Stimulated activated naive CD8-positive, alpha-beta T cell treated with anti-CD3 and anti-CD28 coated beads, Interleukin-15, amount 100 ng/mL, for 72 hours (primary cell): ENCODE measurements around the gene HPS6.
"Not testable (repeated sequence)": the region's sequence is repeated elsewhere in the genome, so short reads cannot be mapped to it uniquely, and the experiment has no call there.

Experiments used
- ATAC-seq: fragments of 150-1000 bp; cut with Tn5 transposase; 2 replicates; pipeline ENCODE4 v1.10.0; 2021; ENCODE audit warnings: mild to moderate bottlenecking, moderate library complexity
- DNase-seq, 2 donors: peaks; one replicate each; pipeline ENCODE4 v3.0.0; 2021 to 2022
- H3K27ac Mint-ChIP-seq, 2 donors: one replicate each; pipeline ENCODE4 v1.8.0; 2022; ENCODE audit warnings: mild to moderate bottlenecking in 2 of 2, mixed read lengths in 2 of 2, moderate library complexity in 2 of 2
- H3K27me3 Mint-ChIP-seq: one replicate; pipeline ENCODE4 v1.8.0; 2022; ENCODE audit warnings: mixed read lengths
- H3K4me1 Mint-ChIP-seq: one replicate; pipeline ENCODE4 v1.8.0; 2022; ENCODE audit warnings: mild to moderate bottlenecking, mixed read lengths
- H3K4me3 Mint-ChIP-seq, 2 donors: one replicate each; pipeline ENCODE4 v1.8.0; 2022; ENCODE audit warnings: mild to moderate bottlenecking in 2 of 2, mixed read lengths in 2 of 2, moderate library complexity in 1 of 2
- H3K9me3 Mint-ChIP-seq, 2 donors: one replicate each; pipeline ENCODE4 v1.8.0; 2022; ENCODE audit warnings: mixed read lengths in 2 of 2

Gene HPS6

GRCh38 chr10:102064868-102065560, at the start of gene HPS6:
HPS6 (plus strand) TSS chr10:102065349; CDS start chr10:102065475, 126 bp downstream.
- Mint-ChIP-seq H3K9me3 (no peaks in the 10 kb centered on the region), H3K4me3 (peak within 1 kb of the TSS; percentile 90 to 96), H3K27me3 (no peaks in the 10 kb centered on the region), H3K4me1 (peaks cover 45% of the 10 kb centered on the region), H3K27ac (peak within 1 kb of the TSS; percentile 97)
- ATAC-seq, result peak; percentile 98
- DNase-seq, result peak; percentile 88 to 90

GRCh38 chr10:102016416-102016815, 48.7 kb upstream of the HPS6 start:
- DNase-seq (no peak), ATAC-seq (no peak)
- Mint-ChIP-seq H3K27me3 (no peaks in the 10 kb centered on the region), H3K9me3 (no peaks in the 10 kb centered on the region), H3K4me3 (no peak overlapping the region), H3K4me1 (no peaks in the 10 kb centered on the region), H3K27ac (no peak overlapping the region)

GRCh38 chr10:102017295-102017694, 47.9 kb upstream of the HPS6 start:
- Mint-ChIP-seq H3K9me3 (no peaks in the 10 kb centered on the region), H3K27me3 (no peaks in the 10 kb centered on the region), H3K4me1 (no peaks in the 10 kb centered on the region), H3K27ac (no peak overlapping the region), H3K4me3 (no peak overlapping the region)
- ATAC-seq, result no peak
- no peak for DNase-seq

GRCh38 chr10:102020938-102021337, 44.2 kb upstream of the HPS6 start:
- ATAC-seq, result no peak
- Mint-ChIP-seq H3K27ac (no peak overlapping the region), H3K9me3 (no peaks in the 10 kb centered on the region), H3K4me1 (no peaks in the 10 kb centered on the region), H3K27me3 (no peaks in the 10 kb centered on the region), H3K4me3 (no peak overlapping the region)
- DNase-seq, result peak in 1 of 2 donors; percentile 14

GRCh38 chr10:102024799-102025198, 40.4 kb upstream of the HPS6 start:
- no peaks in the 10 kb centered on the region for H3K9me3 Mint-ChIP-seq
- H3K4me3 Mint-ChIP-seq, result no peak overlapping the region
- H3K27ac Mint-ChIP-seq, result peak overlapping the region in 1 of 2 donors; percentile 15
- DNase-seq, result no peak
- no peaks in the 10 kb centered on the region for H3K27me3 Mint-ChIP-seq
- no peaks in the 10 kb centered on the region for H3K4me1 Mint-ChIP-seq
- ATAC-seq, result no peak

- Mint-ChIP-seq H3K9me3 (no peaks in the 10 kb centered on the region), H3K4me1 (no peaks in the 10 kb centered on the region), H3K27ac (peak overlapping the region in 1 of 2 donors; percentile 2), H3K27me3 (no peaks in the 10 kb centered on the region), H3K4me3 (no peak overlapping the region)
- ATAC-seq (no peak), DNase-seq (no peak)
Measured at GRCh38 chr10:102027261-102027660, 37.9 kb upstream of the HPS6 start.

- no peak for ATAC-seq
- Mint-ChIP-seq H3K27me3 (no peaks in the 10 kb centered on the region), H3K4me1 (no peaks in the 10 kb centered on the region)
Measured at GRCh38 chr10:102033787-102034186, 31.4 kb upstream of the HPS6 start.

GRCh38 chr10:102035807-102036206, 29.3 kb upstream of the HPS6 start:
- not testable (repeated sequence) for H3K4me3 Mint-ChIP-seq, DNase-seq, H3K4me1 Mint-ChIP-seq, H3K27me3 Mint-ChIP-seq, H3K9me3 Mint-ChIP-seq, H3K27ac Mint-ChIP-seq, ATAC-seq

More at GRCh38 chr10:102033787-102034186, 31.4 kb upstream of the HPS6 start:
- no peak overlapping the region for H3K4me3 Mint-ChIP-seq
- H3K9me3 Mint-ChIP-seq, result no peaks in the 10 kb centered on the region
- H3K27ac Mint-ChIP-seq, result no peak overlapping the region
- no peak for DNase-seq

GRCh38 chr10:102038410-102038809, 26.7 kb upstream of the HPS6 start:
- H3K4me3 Mint-ChIP-seq, result no peak overlapping the region
- ATAC-seq (no peak), DNase-seq (no peak)
- no peaks in the 10 kb centered on the region for H3K9me3 Mint-ChIP-seq
- H3K4me1 Mint-ChIP-seq, result peaks cover 6% of the 10 kb centered on the region
- H3K27me3 Mint-ChIP-seq, result no peaks in the 10 kb centered on the region
- H3K27ac Mint-ChIP-seq, result no peak overlapping the region

GRCh38 chr10:102040305-102041050, 24.7 kb upstream of the HPS6 start:
- H3K9me3 Mint-ChIP-seq, result no peaks in the 10 kb centered on the region

GRCh38 chr10:102045292-102045691, 19.9 kb upstream of the HPS6 start:
- ATAC-seq (no peak), DNase-seq (no peak)
- H3K4me1 Mint-ChIP-seq, result peaks cover 50% of the 10 kb centered on the region
- H3K4me3 Mint-ChIP-seq, result no peak overlapping the region
- H3K27ac Mint-ChIP-seq, result no peak overlapping the region
- no peaks in the 10 kb centered on the region for H3K9me3 Mint-ChIP-seq
- no peaks in the 10 kb centered on the region for H3K27me3 Mint-ChIP-seq

More at GRCh38 chr10:102040305-102041050, 24.7 kb upstream of the HPS6 start:
- ATAC-seq (no peak), DNase-seq (no peak)
- no peaks in the 10 kb centered on the region for H3K27me3 Mint-ChIP-seq
- H3K27ac Mint-ChIP-seq, result no peak overlapping the region
- H3K4me3 Mint-ChIP-seq, result no peak overlapping the region
- H3K4me1 Mint-ChIP-seq, result peaks cover 19% of the 10 kb centered on the region

- Mint-ChIP-seq H3K27me3 (no peaks in the 10 kb centered on the region), H3K27ac (no peak overlapping the region), H3K4me1 (peaks cover 54% of the 10 kb centered on the region), H3K9me3 (no peaks in the 10 kb centered on the region), H3K4me3 (no peak overlapping the region)
- DNase-seq, result no peak
- ATAC-seq, result no peak
Measured at GRCh38 chr10:102046095-102046494, 19.1 kb upstream of the HPS6 start.

GRCh38 chr10:102054881-102055646, 10.1 kb upstream of the HPS6 start:
- not testable (repeated sequence) for H3K9me3 Mint-ChIP-seq, H3K27me3 Mint-ChIP-seq, DNase-seq, ATAC-seq
- peak overlapping the region; percentile 96 to 97 for H3K4me3 Mint-ChIP-seq
- H3K4me1 Mint-ChIP-seq, result peaks cover 47% of the 10 kb centered on the region
- H3K27ac Mint-ChIP-seq, result peak overlapping the region; percentile 96 to 97

GRCh38 chr10:102055647-102056419, 9.3 kb upstream of the HPS6 start, which contains the start of gene ARMH3:
ARMH3 (minus strand) TSS chr10:102056173; CDS start chr10:102040114, 16,059 bp downstream.
- ATAC-seq (peak; percentile 99), DNase-seq (peak; percentile 91 to 95)
- H3K27ac Mint-ChIP-seq, result peak within 1 kb of the TSS; percentile 97
- peaks cover 45% of the 10 kb centered on the region for H3K4me1 Mint-ChIP-seq
- H3K27me3 Mint-ChIP-seq, result no peaks in the 10 kb centered on the region
- peak within 1 kb of the TSS; percentile 96 to 97 for H3K4me3 Mint-ChIP-seq
- no peaks in the 10 kb centered on the region for H3K9me3 Mint-ChIP-seq

GRCh38 chr10:102059987-102060386, 5.2 kb upstream of the HPS6 start:
- Mint-ChIP-seq H3K27me3 (no peaks in the 10 kb centered on the region), H3K4me1 (peaks cover 26% of the 10 kb centered on the region), H3K4me3 (no peak overlapping the region), H3K9me3 (no peaks in the 10 kb centered on the region), H3K27ac (no peak overlapping the region)
- ATAC-seq (no peak), DNase-seq (no peak)
